Measurements from ENCODE around the gene NXPH4.

Gene NXPH4

GRCh38 chr12:57201631-57202030, 15.0 kb upstream of the NXPH4 start:
- no peak overlapping the region for H3K4me3 ChIP-seq (ENCODE audit: low read depth, low read length)
- TF ChIP-seq CTCF (conservative IDR thresholded peaks at IDR 0.05; ENCODE audit: low read depth, low read length), result no peak
- DNase-seq (ENCODE audit: low read depth), result no peak

GRCh38 chr12:57202321-57202720, 14.3 kb upstream of the NXPH4 start:
- DNase-seq (ENCODE audit: low read depth), result no peak
- TF ChIP-seq CTCF (conservative IDR thresholded peaks at IDR 0.05; ENCODE audit: low read depth, low read length), result no peak
- no peak overlapping the region for H3K4me3 ChIP-seq (ENCODE audit: low read depth, low read length)

GRCh38 chr12:57203201-57203600, 13.4 kb upstream of the NXPH4 start:
- H3K4me3 ChIP-seq (ENCODE audit: low read depth, low read length), result no peak overlapping the region
- DNase-seq (ENCODE audit: low read depth), result no peak
- TF ChIP-seq CTCF (conservative IDR thresholded peaks at IDR 0.05; ENCODE audit: low read depth, low read length), result no peak

- no peak overlapping the region for H3K4me3 ChIP-seq (ENCODE audit: low read depth, low read length)
- no peak for TF ChIP-seq CTCF (conservative IDR thresholded peaks at IDR 0.05; ENCODE audit: low read depth, low read length)
- DNase-seq (ENCODE audit: low read depth), result no peak
Observed at GRCh38 chr12:57203791-57204190, 12.8 kb upstream of the NXPH4 start.

- no peak for DNase-seq (ENCODE audit: low read depth)
- no peak overlapping the region for H3K4me3 ChIP-seq (ENCODE audit: low read depth, low read length)
- no peak for TF ChIP-seq CTCF (conservative IDR thresholded peaks at IDR 0.05; ENCODE audit: low read depth, low read length)
Observed at GRCh38 chr12:57204454-57204853, 12.1 kb upstream of the NXPH4 start.

- no peak for TF ChIP-seq CTCF (conservative IDR thresholded peaks at IDR 0.05; ENCODE audit: low read depth, low read length)
- no peak overlapping the region for H3K4me3 ChIP-seq (ENCODE audit: low read depth, low read length)
- DNase-seq (ENCODE audit: low read depth), result no peak
Observed at GRCh38 chr12:57205186-57205585, 11.4 kb upstream of the NXPH4 start.

GRCh38 chr12:57205931-57206330, 10.7 kb upstream of the NXPH4 start:
- DNase-seq (ENCODE audit: low read depth), result no peak
- H3K4me3 ChIP-seq (ENCODE audit: low read depth, low read length), result no peak overlapping the region
- TF ChIP-seq CTCF (conservative IDR thresholded peaks at IDR 0.05; ENCODE audit: low read depth, low read length), result no peak

Data from choroid plexus epithelial cell (primary cell).